ENCODE results near the gene STXBP6.
A peak's percentile ranks its signal among the peaks of the same experiment; 100 is the strongest.

STXBP6 gene

DNA sequence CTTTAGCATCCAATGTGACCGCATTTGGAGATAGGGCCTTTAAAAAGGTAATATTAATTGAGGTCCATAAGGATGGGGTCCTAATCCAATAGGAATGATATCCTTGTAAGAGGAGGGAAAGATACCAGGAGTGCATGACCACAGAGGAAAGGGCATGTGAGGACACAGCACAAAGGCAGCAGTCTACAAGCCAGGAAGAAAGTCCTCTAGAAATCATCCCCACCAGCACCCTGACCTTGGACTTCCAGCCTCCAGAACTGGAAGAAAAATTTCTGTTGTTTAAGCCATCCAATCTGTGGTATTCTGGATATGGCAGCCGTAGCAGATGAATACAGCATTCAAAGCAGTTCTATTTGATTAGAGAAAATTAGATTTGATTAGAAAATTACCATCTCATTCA lies 145.4 kb downstream of the STXBP6 start:
- H3K79me1 ChIP-seq (ENCODE audit: low read length) = no peaks in the 10 kb centered on the region
- H2BK5ac ChIP-seq (ENCODE audit: low read length) = no peak overlapping the region
- no peak overlapping the region for H2AK5ac ChIP-seq (ENCODE audit: low read length)
- no peak overlapping the region for H3K23ac ChIP-seq (ENCODE audit: low read length)
- no peak overlapping the region for H3K4ac ChIP-seq (ENCODE audit: low read depth, low read length)
- H4K8ac ChIP-seq (ENCODE audit: low read depth, low read length) = no peak overlapping the region
- H4K5ac ChIP-seq (ENCODE audit: low read length) = no peak overlapping the region
- H3K4me2 ChIP-seq (ENCODE audit: low read length) = no peak overlapping the region
- no peaks in the 10 kb centered on the region for H3K4me1 ChIP-seq (ENCODE audit: control insufficient read depth, low read depth, low read length)
- no peak overlapping the region for H2BK15ac ChIP-seq (replicated peaks; ENCODE audit: low read depth)
- no peak for DNase-seq
- WGBS (ENCODE audit: extremely low coverage, insufficient coverage, low lambda C conversion rate) = no CpG with 5 or more reads among the region's 2 CpGs
- H3K36me3 ChIP-seq (ENCODE audit: control insufficient read depth, insufficient read depth, low read length) = no peaks in the 10 kb centered on the region
- H3K27ac ChIP-seq (ENCODE audit: low read depth, low read length) = no peak overlapping the region
- no peak overlapping the region for H3K56ac ChIP-seq (ENCODE audit: low read length)
- no peak overlapping the region for H2BK120ac ChIP-seq (ENCODE audit: low read depth, low read length)
- H3K27me3 ChIP-seq (ENCODE audit: insufficient read depth, low read length, poor library complexity) = no peaks in the 10 kb centered on the region
- no peak overlapping the region for H3K18ac ChIP-seq (ENCODE audit: low read length)
- no peaks in the 10 kb centered on the region for H3K79me2 ChIP-seq (ENCODE audit: control insufficient read depth, insufficient read depth, low read length)
- no peak overlapping the region for H3K4me3 ChIP-seq (ENCODE audit: low read length)
- H3K9ac ChIP-seq (ENCODE audit: low read length) = no peak overlapping the region

DNA sequence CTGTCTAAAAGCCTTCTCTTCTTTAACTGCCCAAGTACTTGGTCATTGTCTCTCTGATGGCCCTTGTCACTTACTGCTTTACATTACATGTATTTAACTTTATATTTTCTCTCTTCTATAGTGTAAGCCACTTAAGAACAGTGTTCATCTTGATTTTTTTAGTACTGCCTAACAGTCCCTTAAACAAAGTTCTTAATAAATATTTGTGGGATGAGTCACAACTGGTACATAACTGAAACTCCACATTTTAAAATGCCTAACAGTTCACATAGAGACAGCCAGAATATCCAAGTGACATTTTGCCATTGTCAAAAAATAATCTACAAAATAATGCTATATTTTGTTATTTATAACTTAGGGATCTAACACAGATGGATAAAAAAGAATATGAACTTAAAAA lies 146.6 kb downstream of the STXBP6 start:
- no peak overlapping the region for H3K9ac ChIP-seq (ENCODE audit: low read length)
- H3K23ac ChIP-seq (ENCODE audit: low read length) = no peak overlapping the region
- H3K27me3 ChIP-seq (ENCODE audit: insufficient read depth, low read length, poor library complexity) = no peaks in the 10 kb centered on the region
- no peak overlapping the region for H3K4me2 ChIP-seq (ENCODE audit: low read length)
- H3K4me1 ChIP-seq (ENCODE audit: control insufficient read depth, low read depth, low read length) = no peaks in the 10 kb centered on the region
- no peak overlapping the region for H2BK120ac ChIP-seq (ENCODE audit: low read depth, low read length)
- no peak overlapping the region for H2BK15ac ChIP-seq (replicated peaks; ENCODE audit: low read depth)
- H3K36me3 ChIP-seq (ENCODE audit: control insufficient read depth, insufficient read depth, low read length) = no peaks in the 10 kb centered on the region
- no peak overlapping the region for H3K18ac ChIP-seq (ENCODE audit: low read length)
- H4K8ac ChIP-seq (ENCODE audit: low read depth, low read length) = no peak overlapping the region
- no peak overlapping the region for H2AK5ac ChIP-seq (ENCODE audit: low read length)
- H3K4ac ChIP-seq (ENCODE audit: low read depth, low read length) = no peak overlapping the region
- H3K79me1 ChIP-seq (ENCODE audit: low read length) = no peaks in the 10 kb centered on the region
- no peak overlapping the region for H2BK5ac ChIP-seq (ENCODE audit: low read length)
- H3K27ac ChIP-seq (ENCODE audit: low read depth, low read length) = no peak overlapping the region
- H3K4me3 ChIP-seq (ENCODE audit: low read length) = no peak overlapping the region
- H3K56ac ChIP-seq (ENCODE audit: low read length) = no peak overlapping the region
- no peaks in the 10 kb centered on the region for H3K79me2 ChIP-seq (ENCODE audit: control insufficient read depth, insufficient read depth, low read length)
- no peak for DNase-seq
- H4K5ac ChIP-seq (ENCODE audit: low read length) = no peak overlapping the region

DNA sequence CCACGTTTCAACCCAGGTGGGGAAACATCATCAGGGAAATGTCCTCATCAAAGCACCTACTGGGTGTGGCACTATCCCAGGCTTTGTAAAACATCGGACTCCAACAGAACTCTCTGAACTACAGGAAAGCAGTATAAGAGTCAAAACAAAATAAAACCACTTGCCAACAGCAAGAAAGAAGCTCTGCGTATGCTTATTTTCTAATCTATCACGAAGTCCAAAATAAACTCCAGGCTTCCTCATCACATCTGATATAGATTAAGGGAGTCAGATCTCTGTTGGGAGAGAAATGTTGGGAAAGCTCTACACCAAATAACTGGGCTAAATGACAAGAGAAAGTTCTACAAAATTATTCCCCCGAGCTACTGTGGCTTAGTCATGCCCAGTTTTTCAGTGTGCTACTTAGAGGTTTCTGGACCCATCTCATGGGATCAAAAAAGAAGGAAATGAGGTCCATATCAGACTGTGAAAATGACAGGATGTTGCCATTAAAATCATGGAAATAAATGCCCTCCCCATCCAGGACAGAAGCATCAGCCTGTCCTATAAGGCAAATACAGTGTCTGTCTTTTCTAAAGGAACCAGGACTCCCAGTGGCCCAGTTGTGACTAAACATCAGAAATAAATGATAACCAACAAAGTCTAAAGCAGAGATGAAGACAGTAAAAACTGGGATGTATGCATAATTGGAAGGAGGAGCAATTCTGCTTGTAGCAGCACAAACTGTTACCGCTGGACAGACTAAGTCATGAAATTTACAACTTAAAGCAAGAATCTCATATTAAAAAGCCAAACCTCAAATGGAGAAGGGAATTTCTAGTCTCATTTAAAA lies 149.5 kb downstream of the STXBP6 start:
- Histone ChIP-seq H3K79me2 (ENCODE audit: control insufficient read depth, insufficient read depth, low read length) (no peaks in the 10 kb centered on the region), H3K9ac (ENCODE audit: low read length) (no peak overlapping the region), H4K5ac (ENCODE audit: low read length) (no peak overlapping the region), H2AK5ac (ENCODE audit: low read length) (no peak overlapping the region), H3K18ac (ENCODE audit: low read length) (no peak overlapping the region), H3K4me1 (ENCODE audit: control insufficient read depth, low read depth, low read length) (no peaks in the 10 kb centered on the region), H2BK5ac (ENCODE audit: low read length) (no peak overlapping the region), H3K4ac (ENCODE audit: low read depth, low read length) (no peak overlapping the region), H3K4me3 (ENCODE audit: low read length) (no peak overlapping the region), H3K4me2 (ENCODE audit: low read length) (no peak overlapping the region), H3K27me3 (ENCODE audit: insufficient read depth, low read length, poor library complexity) (no peaks in the 10 kb centered on the region), H3K27ac (ENCODE audit: low read depth, low read length) (no peak overlapping the region), H4K8ac (ENCODE audit: low read depth, low read length) (no peak overlapping the region), H3K36me3 (ENCODE audit: control insufficient read depth, insufficient read depth, low read length) (no peaks in the 10 kb centered on the region), H3K79me1 (ENCODE audit: low read length) (no peaks in the 10 kb centered on the region), H2BK120ac (ENCODE audit: low read depth, low read length) (no peak overlapping the region), H3K56ac (ENCODE audit: low read length) (no peak overlapping the region), H3K23ac (ENCODE audit: low read length) (no peak overlapping the region), H2BK15ac (replicated peaks; ENCODE audit: low read depth) (no peak overlapping the region)
- no CpG with 5 or more reads among the region's 6 CpGs for WGBS (ENCODE audit: extremely low coverage, insufficient coverage, low lambda C conversion rate)
- DNase-seq = no peak

DNA sequence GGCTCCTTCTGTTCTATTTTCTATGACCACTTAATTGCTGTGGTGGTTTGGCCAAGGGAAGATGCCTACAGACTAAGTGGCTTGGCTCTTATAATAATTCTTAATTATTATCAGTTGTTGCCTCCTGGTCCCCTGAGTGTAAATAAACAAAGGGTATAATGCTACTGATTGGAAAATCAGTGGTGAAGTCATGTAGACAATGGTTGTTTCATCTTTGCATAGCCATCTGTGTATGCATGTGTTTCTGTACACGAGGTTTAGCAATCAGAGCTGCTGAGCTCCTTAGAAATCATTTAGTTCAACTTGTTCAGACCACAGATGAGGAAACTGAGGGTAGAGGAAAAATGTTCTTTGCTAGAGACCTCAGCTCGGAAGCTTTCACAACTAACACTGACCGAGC lies 152.2 kb downstream of the STXBP6 start:
- no peak overlapping the region for H4K5ac ChIP-seq (ENCODE audit: low read length)
- H3K4ac ChIP-seq (ENCODE audit: low read depth, low read length) = no peak overlapping the region
- no peak overlapping the region for H2AK5ac ChIP-seq (ENCODE audit: low read length)
- H3K27ac ChIP-seq (ENCODE audit: low read depth, low read length) = no peak overlapping the region
- H3K79me1 ChIP-seq (ENCODE audit: low read length) = no peaks in the 10 kb centered on the region
- no peaks in the 10 kb centered on the region for H3K79me2 ChIP-seq (ENCODE audit: control insufficient read depth, insufficient read depth, low read length)
- no peak overlapping the region for H2BK15ac ChIP-seq (replicated peaks; ENCODE audit: low read depth)
- no peak overlapping the region for H3K4me2 ChIP-seq (ENCODE audit: low read length)
- no peak overlapping the region for H3K4me3 ChIP-seq (ENCODE audit: low read length)
- DNase-seq = no peak
- H3K36me3 ChIP-seq (ENCODE audit: control insufficient read depth, insufficient read depth, low read length) = no peaks in the 10 kb centered on the region
- no peak overlapping the region for H2BK5ac ChIP-seq (ENCODE audit: low read length)
- no CpG with 5 or more reads among the region's 3 CpGs for WGBS (ENCODE audit: extremely low coverage, insufficient coverage, low lambda C conversion rate)
- no peak overlapping the region for H3K56ac ChIP-seq (ENCODE audit: low read length)
- no peak overlapping the region for H3K18ac ChIP-seq (ENCODE audit: low read length)
- no peaks in the 10 kb centered on the region for H3K27me3 ChIP-seq (ENCODE audit: insufficient read depth, low read length, poor library complexity)
- no peak overlapping the region for H3K23ac ChIP-seq (ENCODE audit: low read length)
- H3K9ac ChIP-seq (ENCODE audit: low read length) = no peak overlapping the region
- H4K8ac ChIP-seq (ENCODE audit: low read depth, low read length) = no peak overlapping the region
- H2BK120ac ChIP-seq (ENCODE audit: low read depth, low read length) = no peak overlapping the region
- H3K4me1 ChIP-seq (ENCODE audit: control insufficient read depth, low read depth, low read length) = no peaks in the 10 kb centered on the region

DNA sequence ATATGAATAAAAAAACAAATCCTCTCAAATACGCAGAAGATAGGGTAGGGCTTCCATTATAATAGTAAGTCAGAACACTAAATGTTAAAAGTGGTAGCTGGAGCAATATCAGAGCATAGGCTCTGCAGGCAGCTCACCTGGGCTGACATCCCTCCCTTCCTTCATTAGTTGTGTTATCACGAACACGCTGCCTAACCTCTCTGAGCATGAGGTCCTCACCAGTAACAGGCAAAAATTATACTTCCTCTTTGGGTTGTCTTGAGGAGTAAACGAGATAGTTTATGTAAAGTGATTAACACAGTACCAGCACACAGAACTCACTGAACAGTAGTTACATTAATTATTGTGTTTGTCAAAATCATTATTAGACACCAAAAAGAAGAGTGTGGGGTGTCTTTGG lies 154.3 kb downstream of the STXBP6 start:
- H4K8ac ChIP-seq (ENCODE audit: low read depth, low read length) = no peak overlapping the region
- H3K4me3 ChIP-seq (ENCODE audit: low read length) = no peak overlapping the region
- H3K9ac ChIP-seq (ENCODE audit: low read length) = no peak overlapping the region
- no peaks in the 10 kb centered on the region for H3K79me2 ChIP-seq (ENCODE audit: control insufficient read depth, insufficient read depth, low read length)
- no CpG with 5 or more reads among the region's 4 CpGs for WGBS (ENCODE audit: extremely low coverage, insufficient coverage, low lambda C conversion rate)
- no peak overlapping the region for H2BK120ac ChIP-seq (ENCODE audit: low read depth, low read length)
- no peak overlapping the region for H3K4me2 ChIP-seq (ENCODE audit: low read length)
- H2AK5ac ChIP-seq (ENCODE audit: low read length) = no peak overlapping the region
- no peak overlapping the region for H4K5ac ChIP-seq (ENCODE audit: low read length)
- H2BK15ac ChIP-seq (replicated peaks; ENCODE audit: low read depth) = no peak overlapping the region
- no peak overlapping the region for H3K4ac ChIP-seq (ENCODE audit: low read depth, low read length)
- no peak overlapping the region for H3K27ac ChIP-seq (ENCODE audit: low read depth, low read length)
- no peak for DNase-seq
- H3K4me1 ChIP-seq (ENCODE audit: control insufficient read depth, low read depth, low read length) = no peaks in the 10 kb centered on the region
- no peaks in the 10 kb centered on the region for H3K79me1 ChIP-seq (ENCODE audit: low read length)
- H3K56ac ChIP-seq (ENCODE audit: low read length) = no peak overlapping the region
- H3K23ac ChIP-seq (ENCODE audit: low read length) = no peak overlapping the region
- H3K18ac ChIP-seq (ENCODE audit: low read length) = no peak overlapping the region
- H2BK5ac ChIP-seq (ENCODE audit: low read length) = no peak overlapping the region
- no peaks in the 10 kb centered on the region for H3K36me3 ChIP-seq (ENCODE audit: control insufficient read depth, insufficient read depth, low read length)
- H3K27me3 ChIP-seq (ENCODE audit: insufficient read depth, low read length, poor library complexity) = no peaks in the 10 kb centered on the region

DNA sequence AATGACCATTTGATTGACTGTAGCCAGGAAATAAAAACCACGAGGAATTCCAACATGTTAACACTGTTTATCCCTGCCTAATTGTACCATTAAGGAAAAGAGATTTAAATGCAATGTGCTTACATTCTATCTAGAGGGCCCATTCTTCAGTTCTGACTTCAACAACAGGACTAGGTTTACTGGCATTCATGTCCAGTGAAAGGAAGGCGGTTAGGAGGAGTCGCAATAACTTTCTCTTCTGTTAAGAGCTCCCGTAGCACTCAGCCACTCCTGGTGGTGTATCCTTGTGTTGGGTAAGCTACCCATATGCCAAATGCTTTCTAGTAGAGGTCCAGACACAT lies 154.7 kb downstream of the STXBP6 start:
- no peak overlapping the region for H3K9ac ChIP-seq (ENCODE audit: low read length)
- no peak overlapping the region for H3K4me3 ChIP-seq (ENCODE audit: low read length)
- no peaks in the 10 kb centered on the region for H3K4me1 ChIP-seq (ENCODE audit: control insufficient read depth, low read depth, low read length)
- no peak overlapping the region for H3K18ac ChIP-seq (ENCODE audit: low read length)
- no peak overlapping the region for H3K4ac ChIP-seq (ENCODE audit: low read depth, low read length)
- H2BK5ac ChIP-seq (ENCODE audit: low read length) = no peak overlapping the region
- H3K23ac ChIP-seq (ENCODE audit: low read length) = no peak overlapping the region
- no peak overlapping the region for H4K5ac ChIP-seq (ENCODE audit: low read length)
- no CpG with 5 or more reads among the region's 4 CpGs for WGBS (ENCODE audit: extremely low coverage, insufficient coverage, low lambda C conversion rate)
- no peaks in the 10 kb centered on the region for H3K79me1 ChIP-seq (ENCODE audit: low read length)
- no peak overlapping the region for H2BK15ac ChIP-seq (replicated peaks; ENCODE audit: low read depth)
- no peak overlapping the region for H3K4me2 ChIP-seq (ENCODE audit: low read length)
- no peaks in the 10 kb centered on the region for H3K36me3 ChIP-seq (ENCODE audit: control insufficient read depth, insufficient read depth, low read length)
- no peak overlapping the region for H3K56ac ChIP-seq (ENCODE audit: low read length)
- no peaks in the 10 kb centered on the region for H3K79me2 ChIP-seq (ENCODE audit: control insufficient read depth, insufficient read depth, low read length)
- H2AK5ac ChIP-seq (ENCODE audit: low read length) = no peak overlapping the region
- no peak overlapping the region for H2BK120ac ChIP-seq (ENCODE audit: low read depth, low read length)
- peak; percentile 2 for DNase-seq
- H3K27me3 ChIP-seq (ENCODE audit: insufficient read depth, low read length, poor library complexity) = no peaks in the 10 kb centered on the region
- no peak overlapping the region for H4K8ac ChIP-seq (ENCODE audit: low read depth, low read length)
- no peak overlapping the region for H3K27ac ChIP-seq (ENCODE audit: low read depth, low read length)

Data from mesendoderm (in vitro differentiated cells).